Measurements from ENCODE around the gene SH2D3C. TPM values are rescaled to one million over a fixed set of nuclear protein-coding genes. Genes with fewer than 3 reads are reported as not detected.
A peak's percentile ranks its signal among the peaks of the same experiment; 100 is the strongest.

SH2D3C gene
- total and polyA plus RNA-seq, 10 of the 15 experiments (the other 5 are each of a cell fraction or from before 2014, with no cell fraction given), result 1.2 to 23.5 (median 16.2) TPM

GRCh38 chr9:127785023-127785932 lies 6.8 kb upstream of the SH2D3C start:
- SMC1A ChIA-PET (ENCODE audit: uncharacterized antibody, unreplicated experiment), result interaction anchor here (0.7 to 4.9 kb wide), 10 partner anchors 9 to 136 kb away, joined by 3 to 26 read pairs (median 5); partner anchors contain the start of gene TOR2A
- in situ Hi-C loops (cut with MboI), result no loop called here
- peaks cover 15% of the 10 kb centered on the region for H4K20me1 ChIP-seq (ENCODE audit: control insufficient read depth, insufficient read depth)
- intact Hi-C loops (cut with micrococcal nuclease; ENCODE audit: unreplicated experiment), result loop anchor here (1.0 to 10.0 kb wide), 5 partner anchors 50 to 342 kb away; partner anchors contain the start of genes NAIF1, PTGES2, SLC25A25 and TOR2A
- BruUV-seq (replicated peaks), result no TSS peak
- H3K27ac ChIP-seq (ENCODE audit: control insufficient read depth, insufficient read depth), result peak overlapping the region; percentile 82
- peak overlapping the region; percentile 84 for H2AFZ ChIP-seq (ENCODE audit: control insufficient read depth, low read depth, low read length)
- FAIRE-seq (no peak), DNase-seq (ENCODE audit: low read depth, low spot score) (no peak), ATAC-seq (peak; percentile 59)
- RAD21 ChIA-PET (ENCODE audit: unreplicated experiment), result interaction anchor here (0.8 to 5.1 kb wide), 12 partner anchors 10 to 138 kb away, joined by 3 to 61 read pairs (median 14); partner anchors contain the start of genes ST6GALNAC4 and TOR2A
- H3K4me3 ChIP-seq, result peak overlapping the region; percentile 85
- H3K27me3 ChIP-seq (replicated peaks in 1 of 2; ENCODE audit: control insufficient read depth in 2 of 2, insufficient read depth in 2 of 2, low read length in 1 of 2), result no peaks in the 10 kb centered on the region
- H3K4me2 ChIP-seq (ENCODE audit: control insufficient read depth, insufficient read depth), result peak overlapping the region; percentile 93
- CTCF ChIA-PET, result interaction anchor here (0.6 to 6.0 kb wide), 23 partner anchors 9 to 615 kb away, joined by 3 to 75 read pairs (median 5); partner anchors contain the start of genes ST6GALNAC4, TOR2A and TTC16
- H3K4me1 ChIP-seq (ENCODE audit: control insufficient read depth, insufficient read depth, low read length), result peaks cover 41% of the 10 kb centered on the region
- no peaks in the 10 kb centered on the region for H3K9me3 ChIP-seq (replicated peaks; ENCODE audit: control insufficient read depth, insufficient read depth, low read length)
- H3K36me3 ChIP-seq (ENCODE audit: control insufficient read depth in 2 of 2, insufficient read depth in 2 of 2, low read length in 1 of 2), result peaks cover 20 to 26% of the 10 kb centered on the region in 2 experiments
- H3K9ac ChIP-seq (ENCODE audit: control insufficient read depth, insufficient read depth, low read length), result peak overlapping the region; percentile 57; the same call in 1 of the 2 replicates
- H3K79me2 ChIP-seq (ENCODE audit: control insufficient read depth, insufficient read depth, low read length), result peaks cover 36% of the 10 kb centered on the region
- 1% methylated on average over 73 of the region's 123 CpGs for WGBS (ENCODE audit: insufficient coverage, insufficient replicate concordance, low lambda C conversion rate, missing lambda C conversion rate)
- POLR2A ChIA-PET, result interaction anchor here (0.6 to 3.1 kb wide), 17 partner anchors 9 to 210 kb away, joined by 3 to 24 read pairs (median 4); partner anchors contain the start of genes FPGS, ST6GALNAC4, ST6GALNAC6 and TOR2A
- 0 out of 2 replicates have a peak, but pooled peaks have one; percentile 15 for TF ChIP-seq RELB (IDR thresholded peaks at IDR 0.05; ENCODE audit: low read depth)
- no peak for TF ChIP-seq USF2 (IDR thresholded peaks at IDR 0.05; ENCODE audit: borderline replicate concordance, low read depth, low read length)
- TF ChIP-seq CHD1 (IDR thresholded peaks at IDR 0.05; ENCODE audit: low read depth, low read length), result no peak
- TF ChIP-seq MEF2A (IDR thresholded peaks at IDR 0.05; ENCODE audit: insufficient read depth, low read depth, low read length), result 0 out of 2 replicates have a peak, but pooled peaks have one; percentile 6
- no peak; the same call in none of the 2 replicates for TF ChIP-seq NBN (IDR thresholded peaks at IDR 0.05)
- TF ChIP-seq SREBF1 (IDR thresholded peaks at IDR 0.05; ENCODE audit: low read length), result no peak
- TF ChIP-seq CEBPZ (IDR thresholded peaks at IDR 0.05; ENCODE audit: low read depth, low read length), result no peak
- no peak for TF ChIP-seq CEBPB (IDR thresholded peaks at IDR 0.05; ENCODE audit: borderline replicate concordance in 1 of 2, low read depth in 2 of 2, low read length in 2 of 2)
- no peak for TF ChIP-seq RFX5 (IDR thresholded peaks at IDR 0.05; ENCODE audit: low read depth, low read length)
- no peak for TF ChIP-seq ZNF384 (IDR thresholded peaks at IDR 0.05; ENCODE audit: borderline replicate concordance, low read depth, low read length)
- TF ChIP-seq KLF5 (IDR thresholded peaks at IDR 0.05; ENCODE audit: partially characterized antibody), result no peak
- TF ChIP-seq MEF2B (IDR thresholded peaks at IDR 0.05; ENCODE audit: partially characterized antibody, poor library complexity, severe bottlenecking), result peak; percentile 34
- TF ChIP-seq MYB (IDR thresholded peaks at IDR 0.05; ENCODE audit: borderline replicate concordance, low read depth, low read length), result no peak
- TF ChIP-seq IRF4 (IDR thresholded peaks at IDR 0.05; ENCODE audit: low read depth, low read length), result no peak
- peak; percentile 50; the same call in 1 of the 2 replicates for TF ChIP-seq DPF2 (IDR thresholded peaks at IDR 0.05)
- no peak for TF ChIP-seq MAX (IDR thresholded peaks at IDR 0.05; ENCODE audit: low read depth, low read length)

All from GM12878 (cell line).